Activated naive CD4-positive, alpha-beta T cell treated with anti-CD3 and anti-CD28 coated beads, Interleukin-2, amount 10 ng/mL, durations not matched to agents 5 hours and 36 hours (primary cell): ENCODE data around the gene IFNGR1. TPM values are rescaled to one million over a fixed set of nuclear protein-coding genes. Genes with fewer than 3 reads are reported as not detected.

Source experiments
- total RNA-seq, 2 experiments: library from RNA; stranded (reverse); gene quantifications; one replicate each; pipeline ENCODE4 v1.2.3, GENCODE V29; 2021

Gene IFNGR1
- total RNA-seq, result 10 to 100 TPM; 20.1 to 21.6 TPM

DNA sequence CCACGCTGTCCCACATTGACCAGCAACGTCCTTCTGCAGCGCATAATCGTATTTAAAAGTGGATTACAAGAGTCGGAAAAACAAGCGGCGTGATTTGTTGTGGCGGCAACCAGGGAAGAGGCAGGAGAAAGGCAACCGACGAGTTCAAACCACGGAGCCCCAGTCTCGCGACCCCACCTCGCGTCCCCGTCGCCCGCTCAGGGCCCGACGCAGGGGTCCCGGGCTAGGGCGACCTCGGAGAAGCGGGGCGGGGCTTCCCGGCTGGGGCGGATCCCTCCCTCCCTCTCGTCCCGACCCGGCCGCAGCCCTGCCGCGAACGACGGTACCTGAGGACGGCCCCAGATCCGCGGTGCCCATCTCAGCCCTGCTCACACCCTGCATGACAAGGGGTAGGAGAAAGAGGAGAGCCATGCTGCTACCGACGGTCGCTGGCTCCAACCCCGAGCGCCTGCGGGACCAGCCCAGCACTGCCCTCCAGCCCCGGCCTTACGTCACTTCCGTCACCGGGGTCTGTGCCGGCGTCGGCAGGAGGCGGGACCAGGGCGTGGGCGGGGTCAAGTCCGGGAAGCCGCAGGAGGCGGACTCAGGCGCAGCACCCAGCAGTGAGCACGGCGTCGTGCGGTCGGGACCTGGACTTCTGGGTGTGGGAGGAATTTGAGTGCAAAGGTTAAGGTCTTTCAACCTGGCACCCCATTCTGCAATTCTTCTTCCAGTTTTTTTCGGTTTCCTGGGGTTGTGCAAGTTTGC is at the start of gene IFNGR1:
Gene IFNGR1, minus strand, starts transcription at position 469 of the 747 bp plus-strand sequence. Its CDS starts 58 bp downstream, at position 411.

GRCh38 chr6:137173501-137173900 is 45.7 kb downstream of the IFNGR1 start, which contains the start of gene IL22RA2:
Gene IL22RA2, minus strand, starts transcription at chr6:137173644. Its CDS starts 11,895 bp downstream, at chr6:137161749.

Other genes starting within 250 kb of the IFNGR1 start
- gene IL20RA, start 174.4 kb downstream of the IFNGR1 start, total RNA-seq, result not detected
- gene IL22RA2, start 45.7 kb downstream of the IFNGR1 start, total RNA-seq, result not detected